Measurements from ENCODE around the gene TOR2A. TPM values are rescaled to one million over a fixed set of nuclear protein-coding genes. Genes with fewer than 3 reads are reported as not detected.

Gene TOR2A
- total RNA-seq, 3 donors from 2014 or later (not counting 1 experiment from before 2014, with no cell fraction given) = 20.9 to 27.8 (median 23.7) TPM

- DNase-seq = no peak
- TF ChIP-seq CTCF (IDR thresholded peaks at IDR 0.05) = no peak
- no peak overlapping the region for H3K27ac ChIP-seq (ENCODE audit: low read length)
- Mint-ChIP-seq H3K4me1 (peaks cover 5 to 29% of the 10 kb centered on the region in 2 donors), H3K27ac (no peak overlapping the region), H3K36me3 (peaks cover 7% of the 10 kb centered on the region), H3K27me3 (ENCODE audit: low read depth in 2 of 2) (no peaks in the 10 kb centered on the region), H3K4me3 (no peak overlapping the region), H3K9me3 (no peaks in the 10 kb centered on the region)
- intact Hi-C loops (cut with micrococcal nuclease) = no loop called here
- ATAC-seq = no peak
- H3K4me1 ChIP-seq (ENCODE audit: control insufficient read depth, insufficient read depth, low read length) = no peaks in the 10 kb centered on the region
- H3K36me3 ChIP-seq (ENCODE audit: control insufficient read depth, insufficient read depth, low read length) = peaks cover 60% of the 10 kb centered on the region
- no peaks in the 10 kb centered on the region for H3K27me3 ChIP-seq (ENCODE audit: control insufficient read depth, insufficient read depth, low read length)
- WGBS (ENCODE audit: insufficient coverage) = 92% methylated on average over 8 of the region's 8 CpGs
- no peak overlapping the region for H3K4me3 ChIP-seq (ENCODE audit: low read length)
- no peaks in the 10 kb centered on the region for H3K9me3 ChIP-seq (ENCODE audit: control insufficient read depth, insufficient read depth, low read length)
Observed at GRCh38 chr9:127753622-127754021, 18.5 kb upstream of the TOR2A start.

- ATAC-seq (no peak), DNase-seq (no peak)
- Histone ChIP-seq H3K27ac (ENCODE audit: low read length) (no peak overlapping the region), H3K4me1 (ENCODE audit: control insufficient read depth, insufficient read depth, low read length) (peaks cover 4% of the 10 kb centered on the region), H3K27me3 (ENCODE audit: control insufficient read depth, insufficient read depth, low read length) (no peaks in the 10 kb centered on the region), H3K9me3 (ENCODE audit: control insufficient read depth, insufficient read depth, low read length) (no peaks in the 10 kb centered on the region), H3K36me3 (ENCODE audit: control insufficient read depth, insufficient read depth, low read length) (peaks cover 61% of the 10 kb centered on the region), H3K4me3 (ENCODE audit: low read length) (no peak overlapping the region)
- Mint-ChIP-seq H3K27me3 (ENCODE audit: low read depth in 2 of 2) (no peaks in the 10 kb centered on the region), H3K4me3 (no peak overlapping the region), H3K9me3 (no peaks in the 10 kb centered on the region), H3K36me3 (peaks cover 7% of the 10 kb centered on the region), H3K4me1 (peaks cover 5 to 27% of the 10 kb centered on the region in 2 donors), H3K27ac (peak overlapping the region; percentile 63 to 76)
- intact Hi-C loops (cut with micrococcal nuclease) = no loop called here
- WGBS (ENCODE audit: insufficient coverage) = 92% methylated on average over 8 of the region's 8 CpGs
- TF ChIP-seq CTCF (IDR thresholded peaks at IDR 0.05) = no peak
Observed at GRCh38 chr9:127753148-127753547, 18.1 kb upstream of the TOR2A start.

GRCh38 chr9:127751269-127752054 is 16.4 kb upstream of the TOR2A start:
- no peak for ATAC-seq
- Histone ChIP-seq H3K27me3 (ENCODE audit: control insufficient read depth, insufficient read depth, low read length) (no peaks in the 10 kb centered on the region), H3K4me1 (ENCODE audit: control insufficient read depth, insufficient read depth, low read length) (peaks cover 18% of the 10 kb centered on the region), H3K36me3 (ENCODE audit: control insufficient read depth, insufficient read depth, low read length) (peaks cover 68% of the 10 kb centered on the region), H3K9me3 (ENCODE audit: control insufficient read depth, insufficient read depth, low read length) (no peaks in the 10 kb centered on the region), H3K27ac (ENCODE audit: low read length) (no peak overlapping the region), H3K4me3 (ENCODE audit: low read length) (no peak overlapping the region)
- intact Hi-C loops (cut with micrococcal nuclease) = no loop called here
- 93% methylated on average over 8 of the region's 10 CpGs for WGBS (ENCODE audit: insufficient coverage)
- no peak for TF ChIP-seq CTCF (IDR thresholded peaks at IDR 0.05)
- Mint-ChIP-seq H3K27me3 (ENCODE audit: low read depth in 2 of 2) (no peaks in the 10 kb centered on the region), H3K36me3 (peaks cover 7% of the 10 kb centered on the region), H3K27ac (peak overlapping the region; percentile 36 to 66), H3K9me3 (no peaks in the 10 kb centered on the region), H3K4me1 (peaks cover 18 to 39% of the 10 kb centered on the region in 2 donors), H3K4me3 (no peak overlapping the region)
- no peak for DNase-seq
